Activated T-cell treated with anti-CD3 and anti-CD28 coated beads, Interleukin-2, amount 50 U/mL, for 1 hour (primary cell): ENCODE data around the gene GRIK3.
"Not testable (repeated sequence)": the region's sequence is repeated elsewhere in the genome, so short reads cannot be mapped to it uniquely, and the experiment has no call there.

Experiments used
- DNase-seq: peaks from one replicate; pipeline ENCODE4 v3.0.0-alpha.2; 2020

GRIK3 gene

DNA sequence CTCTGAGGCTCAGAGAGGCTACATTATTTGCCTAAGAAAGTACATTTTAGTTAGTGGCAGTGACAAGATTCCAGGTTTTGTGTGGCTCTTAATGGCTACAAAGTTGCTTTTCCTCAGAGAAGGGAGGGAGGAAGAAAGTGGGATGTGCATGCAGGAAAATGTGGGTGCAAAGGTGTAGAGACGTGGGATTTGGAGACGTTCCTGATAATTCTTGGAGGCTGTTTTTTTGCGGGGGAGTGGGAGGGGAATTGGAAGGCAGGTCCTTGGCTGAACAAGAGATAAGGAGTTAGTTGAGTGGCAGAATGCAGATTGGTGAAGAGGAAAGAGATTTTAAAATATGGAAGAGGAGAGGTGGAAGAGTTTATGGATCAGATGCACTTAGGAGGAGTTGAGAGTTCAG lies 258.1 kb downstream of the GRIK3 start:
- no peak for DNase-seq

DNA sequence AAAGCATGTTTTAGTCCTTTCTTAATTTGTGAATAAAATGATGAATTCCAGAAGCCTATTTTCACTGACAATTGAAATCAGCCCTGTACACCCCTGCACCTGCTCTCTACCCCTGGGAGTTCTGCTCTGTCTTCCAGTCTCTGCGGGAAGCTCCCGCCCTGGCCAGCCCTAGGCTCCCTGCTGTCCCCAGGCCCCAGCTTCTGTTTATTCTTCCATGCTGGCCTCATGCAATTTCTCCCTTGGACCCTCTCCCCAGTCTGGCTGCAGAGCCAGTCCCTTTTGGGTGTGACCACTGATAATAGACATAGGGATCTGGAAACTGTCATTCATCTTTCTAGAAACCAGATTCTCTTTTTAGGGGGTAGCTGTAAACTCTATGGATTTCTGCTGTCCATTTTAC lies 258.6 kb downstream of the GRIK3 start:
- DNase-seq: no peak

DNA sequence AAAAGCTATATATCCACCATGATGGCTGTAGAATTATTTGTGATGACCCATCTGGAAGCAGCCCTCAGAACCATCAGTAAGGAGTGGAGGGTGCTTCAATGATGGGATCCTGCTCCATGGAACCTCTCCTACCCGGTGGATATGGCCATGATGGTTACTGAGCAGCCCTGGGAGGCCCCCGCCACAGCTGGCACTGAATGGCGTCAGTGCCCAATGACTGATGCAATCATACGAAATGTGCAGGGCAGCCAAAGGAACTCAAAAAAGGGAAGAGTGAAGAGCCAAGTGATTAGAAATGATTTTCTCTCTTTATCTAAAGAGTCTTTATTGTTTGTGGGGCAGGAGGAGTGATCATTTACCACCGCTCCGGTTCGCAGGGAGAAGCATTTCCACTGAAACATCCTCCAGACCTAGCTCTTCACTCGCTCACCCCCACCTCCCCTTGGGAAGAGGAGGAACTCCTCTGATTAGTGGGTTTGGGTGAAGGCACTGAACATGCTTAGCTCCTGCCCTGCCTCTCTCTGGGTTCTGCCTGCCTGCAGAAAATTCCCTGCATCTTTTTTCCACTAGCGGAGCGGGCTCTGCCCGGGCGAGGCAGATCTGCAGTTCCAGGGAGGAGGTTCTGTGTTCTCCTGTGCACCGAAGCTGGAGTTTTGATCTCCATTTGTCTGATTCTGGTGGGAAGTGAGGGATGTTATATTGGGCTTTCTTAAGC lies 260.3 kb downstream of the GRIK3 start:
- DNase-seq: no peak

DNA sequence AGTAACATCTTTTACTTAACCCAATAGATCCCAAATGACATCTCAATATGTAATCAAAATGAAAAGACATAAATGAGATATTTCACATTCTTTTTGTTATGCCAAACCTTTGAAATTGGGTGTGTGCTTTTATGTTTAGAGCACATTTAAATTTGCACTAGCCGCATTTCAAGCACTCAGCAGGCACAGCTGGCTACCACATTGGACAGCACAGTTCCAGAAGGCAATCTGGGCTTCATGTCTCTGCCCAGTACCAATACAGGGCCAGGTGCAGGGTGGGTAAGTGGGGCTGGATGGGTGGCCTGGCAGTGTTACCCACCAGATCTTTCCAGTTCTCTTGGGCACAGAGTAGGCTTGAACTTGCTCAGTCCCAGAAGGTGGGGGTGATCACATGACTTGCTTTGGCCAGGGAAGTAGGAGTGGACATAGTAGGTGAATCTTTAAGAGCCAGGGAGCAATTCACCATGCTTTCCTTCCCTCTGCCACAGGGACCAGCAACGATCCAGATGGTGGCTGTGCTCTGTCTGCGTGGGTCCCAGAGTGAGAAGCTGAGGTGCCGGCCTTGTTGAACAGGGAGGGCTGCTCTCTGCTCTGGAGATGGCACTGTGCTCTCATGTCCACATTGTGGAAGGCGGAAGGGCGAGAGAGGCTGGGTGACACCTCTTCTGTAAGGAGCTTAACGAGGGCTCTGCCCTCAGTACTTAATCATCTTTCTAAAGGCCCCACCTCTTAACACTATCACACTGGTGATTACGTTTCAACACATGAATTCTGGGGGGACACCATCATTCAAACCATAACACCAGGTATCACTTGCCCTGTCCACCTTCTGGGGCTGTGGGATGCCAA lies 261.4 kb downstream of the GRIK3 start:
- no peak for DNase-seq

DNA sequence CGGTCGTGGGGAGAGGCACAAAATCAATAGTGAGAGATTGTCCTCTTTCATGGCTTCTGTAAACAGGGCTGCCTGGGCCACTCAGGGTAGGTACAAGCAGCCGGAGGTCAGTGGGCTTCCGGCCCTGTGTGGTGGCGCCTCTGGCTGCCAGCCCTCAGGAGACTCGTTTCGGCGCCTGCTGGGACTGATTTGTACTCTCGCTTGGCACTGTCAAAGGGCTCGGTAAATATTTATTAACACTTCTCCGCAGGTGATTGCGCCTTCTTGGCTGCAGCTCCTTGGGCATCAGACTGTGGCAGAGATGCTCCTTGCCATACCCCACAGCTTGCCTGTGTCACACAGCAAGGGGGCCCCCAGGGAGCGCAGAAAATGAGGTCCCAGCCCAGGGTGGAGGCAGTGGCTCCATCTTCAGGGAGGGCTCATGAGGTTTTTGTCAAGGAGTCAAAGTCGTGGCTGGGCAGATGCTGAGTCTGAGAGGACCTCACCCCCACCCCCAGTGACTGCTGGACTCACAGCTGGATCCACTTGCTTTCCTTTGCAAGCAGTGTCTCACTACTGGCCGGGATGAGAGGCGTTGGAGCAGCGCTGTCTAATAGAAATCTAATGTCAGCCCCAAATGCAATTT lies 262.5 kb downstream of the GRIK3 start:
- no peak for DNase-seq

DNA sequence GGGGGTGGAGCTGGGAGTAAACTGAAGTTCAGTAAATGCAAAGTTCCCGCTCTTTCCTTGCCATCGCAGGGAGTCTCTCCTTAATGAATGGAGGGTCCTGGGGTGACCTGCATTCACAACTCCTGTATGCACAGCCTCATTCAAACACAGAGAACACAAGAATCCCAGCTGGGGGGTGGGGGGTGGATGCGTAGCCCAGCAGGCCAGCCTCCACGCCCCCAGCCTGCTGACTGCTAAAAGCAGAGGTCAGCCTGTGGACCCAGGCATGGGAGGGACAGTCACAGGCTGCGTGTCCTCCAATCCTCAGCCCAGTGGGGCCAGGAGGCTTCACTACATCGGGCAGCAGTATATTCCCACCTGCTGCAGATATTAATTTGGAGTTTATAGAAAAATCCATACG lies 263.1 kb downstream of the GRIK3 start:
- DNase-seq: no peak

DNA sequence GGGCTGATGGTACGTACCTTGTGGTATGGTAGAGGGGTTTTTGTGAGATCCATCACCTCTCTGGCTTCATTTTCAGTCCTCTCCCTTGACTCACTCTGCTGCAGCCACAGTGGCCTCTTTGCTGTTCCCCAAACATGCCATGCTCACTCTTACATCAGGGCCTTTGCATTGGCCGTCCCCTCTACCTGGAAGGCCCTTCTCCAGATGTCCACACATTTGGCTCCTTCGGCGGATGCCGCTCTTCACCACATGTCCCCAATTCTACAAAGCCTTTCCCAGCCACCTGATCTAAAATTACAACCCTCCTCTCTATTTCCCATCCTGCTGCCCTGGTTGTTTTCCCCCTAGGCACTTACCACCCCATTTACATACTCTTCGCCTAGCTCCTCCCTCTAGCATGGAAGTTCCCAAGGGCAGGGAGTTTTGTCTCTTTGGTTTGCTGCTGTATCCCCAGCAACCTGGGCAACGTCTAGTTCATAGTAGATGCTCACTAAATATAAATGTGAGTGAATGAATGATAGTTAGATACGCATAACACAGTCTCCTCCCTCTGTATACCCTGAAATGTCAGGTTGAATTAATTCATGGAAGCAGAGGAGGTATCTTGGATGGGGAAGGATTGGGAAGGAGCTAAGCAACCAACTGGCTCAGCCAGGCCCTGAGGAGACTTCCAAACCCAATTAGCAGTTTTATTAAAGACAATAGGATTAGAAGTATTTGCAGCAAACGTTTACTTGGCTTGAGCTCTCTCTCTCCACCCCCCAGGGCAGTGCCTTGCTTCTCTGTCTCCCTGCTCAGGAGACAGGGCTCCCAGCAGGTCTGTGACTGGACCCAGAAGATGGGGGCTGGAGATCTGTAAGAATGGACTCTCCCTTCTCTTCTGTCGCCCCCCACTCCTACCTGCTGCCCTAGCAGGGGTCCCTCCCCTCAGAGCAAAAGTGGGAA lies 264.2 kb downstream of the GRIK3 start:
- DNase-seq: no peak

DNA sequence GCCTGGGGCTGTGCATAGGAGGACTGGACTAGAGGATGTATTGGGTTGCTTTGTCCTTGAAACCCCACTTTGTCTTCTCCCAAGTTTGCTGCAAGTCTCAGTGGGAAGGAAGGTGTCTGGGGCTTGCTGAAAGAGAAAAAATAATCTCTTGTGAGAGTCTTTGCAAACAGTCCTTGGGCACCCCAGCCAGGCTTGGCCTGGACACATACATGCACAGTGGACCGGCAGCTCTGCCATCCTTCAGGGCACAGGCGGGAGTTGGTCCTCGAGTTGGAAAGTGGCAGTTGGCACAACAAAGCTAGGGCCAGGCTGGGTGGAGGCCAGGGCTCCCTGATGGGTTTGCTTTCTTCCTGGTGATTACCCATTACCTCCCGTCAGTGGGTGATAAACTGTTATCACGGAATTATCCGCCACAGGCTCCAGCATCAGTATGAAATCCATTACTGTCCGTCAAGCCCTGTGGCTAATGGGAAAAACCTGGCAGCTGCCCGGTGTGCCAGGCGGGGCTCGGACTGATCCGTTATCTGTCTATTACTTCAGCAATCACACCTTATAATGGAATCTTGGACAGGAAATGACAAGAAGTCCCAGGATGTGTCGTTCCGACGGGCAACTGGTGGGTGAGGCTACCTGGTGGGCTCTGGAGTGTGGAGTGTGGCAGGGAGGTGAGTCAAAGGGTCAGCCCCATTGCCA lies 265.7 kb downstream of the GRIK3 start:
- no peak for DNase-seq

DNA sequence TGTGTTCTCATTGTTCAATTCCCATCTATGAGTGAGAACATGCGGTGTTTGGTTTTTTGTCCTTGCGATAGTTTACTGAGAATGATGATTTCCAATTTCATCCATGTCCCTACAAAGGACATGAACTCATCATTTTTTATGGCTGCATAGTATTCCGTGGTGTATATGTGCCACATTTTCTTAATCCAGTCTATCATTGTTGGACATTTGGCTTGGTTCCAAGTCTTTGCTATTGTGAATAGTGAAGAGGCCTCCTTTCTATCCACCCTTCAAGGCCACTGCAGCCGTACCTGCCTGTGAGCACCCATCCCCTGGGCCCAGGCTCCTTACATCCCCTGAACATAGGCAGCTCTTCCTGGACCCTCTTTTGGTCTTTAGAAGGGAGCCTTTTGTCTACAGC lies 266.9 kb downstream of the GRIK3 start:
- DNase-seq: not testable (repeated sequence)

DNA sequence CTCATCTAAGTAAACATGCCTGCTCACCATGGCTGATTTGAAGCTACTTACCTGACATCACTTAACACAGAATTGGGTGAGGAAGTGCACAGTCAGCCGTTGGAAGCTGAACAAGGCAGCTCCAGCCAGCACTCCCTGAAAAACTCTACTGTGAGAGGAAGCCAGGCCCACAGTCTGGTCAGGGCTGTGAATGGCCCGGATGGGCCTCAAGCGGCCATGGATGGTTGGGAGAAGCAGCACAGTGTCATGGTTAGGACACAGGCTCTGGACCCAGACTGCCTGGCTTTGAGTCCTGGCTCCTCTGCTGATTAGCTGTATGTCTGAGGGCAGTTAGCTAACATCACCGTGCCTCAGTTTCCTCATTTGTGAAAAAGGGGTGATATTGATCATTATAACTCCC lies 267.8 kb downstream of the GRIK3 start:
- DNase-seq: no peak

DNA sequence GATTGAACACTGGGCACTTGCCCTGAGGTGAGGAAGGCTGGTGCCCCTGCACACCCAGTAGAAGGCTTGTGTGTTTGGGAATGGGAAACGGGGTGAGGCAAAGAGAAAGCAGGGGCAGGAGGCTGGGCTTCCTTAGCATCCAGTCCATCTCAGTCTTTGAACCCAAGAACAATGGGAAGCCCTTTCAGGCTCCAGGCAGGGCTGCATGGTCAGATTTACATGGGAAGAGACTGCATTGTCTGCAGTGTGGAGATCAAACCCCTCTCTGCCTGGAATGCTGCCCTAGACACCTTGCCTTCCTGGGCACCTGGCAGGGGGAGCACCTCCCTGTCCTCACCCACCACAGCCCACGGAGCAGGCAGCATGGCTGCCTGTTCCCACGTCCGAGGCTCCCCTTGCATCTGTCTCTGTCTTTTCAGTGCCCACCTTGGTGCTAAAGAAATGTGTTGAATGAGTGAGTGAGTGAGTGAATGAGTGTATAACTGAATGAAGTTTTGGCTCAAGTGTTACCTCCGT lies 268.5 kb downstream of the GRIK3 start:
- DNase-seq: no peak

DNA sequence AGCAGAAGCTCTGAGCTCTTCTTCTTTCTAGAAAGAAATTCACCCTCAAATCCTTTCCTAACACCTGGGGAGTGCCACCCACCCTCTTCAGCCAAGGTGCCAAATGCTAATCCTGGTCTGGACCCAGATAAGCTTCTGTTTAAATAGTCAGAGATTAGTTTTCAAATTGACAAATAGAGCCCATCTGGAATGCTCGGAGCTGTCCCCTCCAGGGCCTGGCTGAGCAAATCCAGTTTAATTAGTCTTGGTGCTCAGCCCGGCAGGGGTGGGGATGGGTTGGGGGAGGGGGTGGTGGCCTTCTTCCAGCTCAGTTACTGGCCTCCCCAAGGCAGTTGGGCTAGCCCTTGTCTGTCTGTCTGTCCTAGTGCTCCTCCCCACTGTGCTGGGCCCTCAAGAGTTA lies 269.5 kb downstream of the GRIK3 start:
- no peak for DNase-seq

DNA sequence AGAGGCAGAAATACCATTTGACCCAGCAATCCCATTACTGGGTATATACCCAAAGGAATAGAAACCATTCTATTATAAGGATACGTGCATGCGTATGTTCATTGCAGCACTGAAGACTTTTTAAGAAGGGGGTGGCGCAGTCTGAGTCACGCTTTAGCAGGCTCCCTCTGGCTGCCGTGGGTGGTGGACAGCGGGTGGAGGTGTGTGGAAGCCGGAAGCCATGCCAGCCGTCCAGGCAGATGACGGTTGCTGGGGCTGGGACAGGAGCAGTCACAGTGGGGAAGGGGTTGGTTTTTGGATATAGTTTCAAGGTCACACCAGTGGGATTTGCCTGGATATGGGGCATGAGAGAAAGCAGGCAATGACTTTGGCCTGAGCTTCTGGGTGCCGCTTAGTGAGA lies 270.5 kb downstream of the GRIK3 start:
- DNase-seq: no peak

DNA sequence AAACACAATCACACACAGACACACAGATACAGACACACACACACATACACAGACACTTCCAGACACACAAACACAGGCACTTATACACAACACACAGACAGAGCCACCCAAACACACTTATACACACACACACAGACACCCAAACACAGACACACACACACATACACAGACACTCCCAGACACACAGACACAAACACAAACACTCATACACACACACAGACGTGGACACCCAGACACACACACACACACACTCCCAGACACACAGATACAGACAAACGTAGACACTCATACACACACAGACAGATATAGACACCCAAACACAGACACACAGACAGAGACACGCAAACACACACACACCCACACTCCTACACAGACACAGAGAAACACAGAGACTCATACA lies 272.1 kb downstream of the GRIK3 start:
- DNase-seq: no peak

DNA sequence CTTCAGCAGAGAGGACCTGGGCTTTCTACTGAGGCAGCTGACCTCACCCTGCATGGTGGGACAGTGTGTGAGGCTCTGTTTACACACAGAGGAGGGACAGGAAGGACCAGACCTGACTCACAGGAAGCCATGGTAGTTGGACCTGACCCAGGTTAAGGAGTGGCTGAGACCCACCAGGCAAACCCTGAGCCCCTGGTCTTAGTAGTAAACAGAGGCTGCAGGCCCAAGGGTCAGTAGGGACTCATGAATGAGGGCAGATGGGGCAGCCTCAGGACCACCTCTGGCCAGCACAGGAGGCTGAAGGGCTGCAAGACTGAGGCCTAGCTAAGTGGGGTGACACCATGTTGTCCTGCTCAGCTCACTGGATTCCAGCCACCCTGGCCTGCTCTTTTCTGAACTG lies 273.2 kb downstream of the GRIK3 start:
- DNase-seq: no peak

DNA sequence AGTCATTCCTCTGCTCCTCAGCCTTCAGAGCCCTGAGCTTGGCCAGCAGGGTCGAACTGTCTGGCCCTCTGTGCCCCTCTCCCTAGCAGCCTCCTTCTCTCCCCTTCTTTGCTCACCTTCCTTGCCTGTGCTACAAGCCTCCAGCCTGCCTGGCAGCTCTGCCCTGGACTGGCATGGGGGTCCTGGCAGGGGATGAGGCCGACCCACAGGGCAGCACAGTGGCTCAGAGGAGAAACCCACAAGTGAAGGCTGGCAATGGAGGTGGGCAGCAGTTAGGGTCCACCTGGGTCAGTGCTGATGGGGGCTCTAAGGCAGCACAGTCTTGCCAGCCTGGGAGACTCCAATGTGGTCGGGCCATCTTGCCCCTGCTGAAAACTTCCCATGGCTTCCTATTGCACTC lies 274.2 kb downstream of the GRIK3 start:
- DNase-seq: no peak

DNA sequence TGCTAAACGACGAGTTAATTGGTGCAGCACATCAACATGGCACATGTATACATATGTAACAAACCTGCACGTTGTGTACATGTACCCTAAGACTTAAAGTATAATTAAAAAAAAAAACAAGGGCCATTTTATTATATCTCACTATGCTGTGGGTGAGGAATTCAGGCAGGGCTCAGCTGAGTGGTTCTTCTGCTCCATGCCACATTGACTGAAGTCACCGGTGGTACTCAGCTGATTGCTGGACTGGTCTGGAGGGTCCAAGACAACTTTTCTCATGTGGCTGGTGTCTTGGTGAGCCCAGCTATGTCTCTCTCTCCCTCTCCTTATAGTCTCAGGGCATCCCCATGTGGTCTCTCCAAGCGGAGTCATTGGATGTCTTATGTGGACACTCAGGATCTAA lies 275.0 kb downstream of the GRIK3 start:
- no peak for DNase-seq

DNA sequence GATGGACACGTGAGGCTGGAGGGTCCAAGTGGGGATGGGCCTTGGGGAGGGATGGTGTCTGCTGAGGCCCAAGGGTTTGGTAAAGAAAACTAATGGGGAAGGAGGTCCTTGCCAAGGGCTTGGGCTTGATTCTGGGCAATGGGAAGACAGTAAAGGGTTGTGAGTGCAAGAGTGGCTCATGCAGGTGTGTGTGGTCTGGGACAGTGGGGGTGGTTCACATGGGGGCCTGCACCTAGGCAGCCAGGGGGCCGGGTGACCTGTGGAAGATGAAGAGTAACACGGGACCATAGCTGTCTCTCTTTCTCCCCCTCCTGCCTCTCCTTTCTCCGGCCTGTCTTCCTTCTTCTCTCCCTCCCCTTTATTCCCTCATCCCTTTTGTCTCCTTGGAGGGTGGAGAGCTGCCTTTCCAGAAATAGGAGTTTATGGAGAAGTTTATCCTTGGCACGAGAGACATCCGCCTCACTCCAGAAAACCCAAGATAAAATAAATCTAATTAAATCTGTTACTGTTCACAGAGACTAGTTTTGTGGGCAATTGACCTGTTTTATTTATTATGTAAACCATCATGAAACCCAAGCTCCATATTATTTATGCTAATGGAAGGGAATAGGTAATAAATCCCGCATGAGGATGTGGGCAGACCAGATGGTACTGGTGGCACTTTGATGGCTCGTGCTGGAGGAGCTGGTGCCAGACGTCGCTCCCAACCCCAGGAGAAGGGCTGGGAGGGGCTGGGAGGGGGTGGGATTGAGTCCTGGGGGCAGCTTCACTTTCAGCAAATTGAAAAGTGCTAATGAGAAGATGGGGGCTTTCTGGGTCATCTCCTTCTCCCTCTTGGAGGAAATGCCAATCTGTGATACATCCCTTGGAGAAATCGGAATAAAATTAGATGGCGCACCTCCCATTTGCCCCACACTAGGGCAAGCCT lies 278.7 kb downstream of the GRIK3 start:
- no peak for DNase-seq

DNA sequence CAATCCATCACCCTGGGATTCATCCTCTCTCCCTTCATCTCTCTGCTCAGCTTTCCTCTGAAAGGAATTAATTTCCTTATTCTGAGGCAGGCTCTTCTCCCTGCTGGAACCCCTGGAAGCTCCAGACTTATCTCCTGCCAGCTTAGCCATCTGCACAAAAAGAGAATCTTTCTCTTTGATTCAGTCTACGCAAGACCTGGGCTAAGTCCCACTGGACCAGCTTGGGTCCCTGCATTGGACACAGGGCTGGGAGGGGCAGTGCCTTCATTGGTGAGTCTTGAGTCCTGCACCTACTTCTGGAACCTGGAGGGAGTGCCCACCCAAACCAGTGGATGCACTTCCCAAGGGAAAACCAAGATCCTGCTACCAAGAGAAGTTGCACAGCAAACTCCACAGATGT lies 279.9 kb downstream of the GRIK3 start:
- DNase-seq: no peak

DNA sequence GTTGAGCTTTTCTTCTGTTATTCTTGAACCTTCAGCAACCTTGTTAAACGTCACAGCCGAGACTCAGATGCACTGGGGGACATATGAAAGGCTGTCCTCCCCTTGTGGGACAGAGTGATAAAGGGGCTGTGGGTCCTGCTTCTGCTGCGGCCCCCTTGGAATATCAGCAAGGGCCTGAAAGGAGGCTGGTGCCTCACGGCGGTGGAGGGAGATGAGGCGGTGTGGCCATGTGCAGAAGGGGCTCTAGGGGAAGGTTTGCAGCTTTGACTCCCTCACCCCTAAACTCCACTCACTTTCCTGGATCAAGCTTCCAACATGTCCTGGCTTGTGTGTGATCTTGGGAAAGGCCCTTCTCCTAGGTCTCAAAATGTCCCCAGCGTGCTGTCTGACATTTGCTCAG lies 280.9 kb downstream of the GRIK3 start:
- no peak for DNase-seq

DNA sequence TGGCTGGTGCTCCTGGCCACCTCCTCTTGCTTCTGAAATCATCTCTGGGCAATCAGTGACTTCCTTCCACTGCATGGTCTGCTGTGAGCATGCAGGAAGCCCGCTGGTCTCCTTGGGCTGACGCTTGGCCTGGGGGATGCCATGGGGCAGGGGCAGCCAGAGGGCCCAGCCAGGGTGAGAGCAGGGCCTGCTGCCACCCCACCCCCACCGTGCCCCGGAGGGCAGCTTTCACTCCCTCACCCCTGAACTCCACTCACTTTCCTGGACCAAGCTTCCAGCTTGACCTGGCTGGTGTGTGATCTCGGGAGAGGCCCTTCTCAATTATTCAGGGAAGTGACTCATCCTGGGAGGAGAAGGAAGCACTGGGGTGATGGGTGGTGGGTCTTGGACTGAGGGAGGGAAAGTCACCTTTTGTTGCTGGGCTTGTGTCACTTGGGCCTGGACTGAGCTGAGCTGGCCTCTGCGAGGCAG lies 281.4 kb downstream of the GRIK3 start:
- DNase-seq: no peak
